DND-41 (cell line): ENCODE data around the gene MDM2.
"Not testable (repeated sequence)": the region's sequence is repeated elsewhere in the genome, so short reads cannot be mapped to it uniquely, and the experiment has no call there.

ENCODE experiments used
- ATAC-seq: fragments of 200-7000 bp; cut with Tn5 transposase; 3 replicates; pipeline ENCODE4 v1.9.1; 2021; ENCODE audit warnings: low read depth; ENCODE audit not compliant: insufficient read depth
- DNase-seq: peaks from one replicate; pipeline ENCODE4 v3.0.0-alpha.2; 2020
- H2AFZ ChIP-seq: 2 replicates; pipeline ENCODE4 v1.6.0; 2012; ENCODE audit warnings: low read depth, low read length
- H3K27ac ChIP-seq: 2 replicates; pipeline ENCODE4 v1.5.1; 2012; ENCODE audit warnings: low read length, inconsistent platforms
- H3K27me3 ChIP-seq: fragments of 200-600 bp; sonication (generic); 2 replicates; pipeline ENCODE4 v1.6.0; 2012; ENCODE audit warnings: low read length, mild to moderate bottlenecking, inconsistent platforms; ENCODE audit not compliant: insufficient read depth, poor library complexity
- H3K36me3 ChIP-seq: 2 replicates; pipeline ENCODE4 v1.5.1; 2012; ENCODE audit warnings: low read length, inconsistent platforms; ENCODE audit not compliant: insufficient read depth
- H3K4me1 ChIP-seq: 2 replicates; pipeline ENCODE4 v1.5.1; 2012; ENCODE audit warnings: mild to moderate bottlenecking, low read length; ENCODE audit not compliant: insufficient read depth
- H3K4me2 ChIP-seq: 2 replicates; pipeline ENCODE4 v1.6.0; 2012; ENCODE audit warnings: mild to moderate bottlenecking, moderate library complexity, low read length, inconsistent platforms; ENCODE audit not compliant: insufficient read depth
- H3K4me3 ChIP-seq, 2 experiments: fragments of 200-600 bp in 1 of 2; shearing (Covaris generic) in 1 of 2; 2 replicates each; pipeline ENCODE4 v1.5.1; 2012 to 2016; ENCODE audit warnings: inconsistent platforms in 2 of 2, low read length in 2 of 2, mild to moderate bottlenecking in 2 of 2, low read depth in 1 of 2, moderate library complexity in 1 of 2
- H3K79me2 ChIP-seq: 2 replicates; pipeline ENCODE4 v1.6.0; 2012; ENCODE audit warnings: low read length, inconsistent platforms; ENCODE audit not compliant: insufficient read depth
- H3K9ac ChIP-seq: 2 replicates; pipeline ENCODE4 v1.6.0; 2012; ENCODE audit warnings: low read depth, mild to moderate bottlenecking, inconsistent platforms, low read length, moderate library complexity
- H3K9me3 ChIP-seq: 2 replicates; pipeline ENCODE4 v1.5.1; 2012; ENCODE audit warnings: low read length, moderate library complexity, mild to moderate bottlenecking, inconsistent platforms; ENCODE audit not compliant: insufficient read depth, severe bottlenecking
- H4K20me1 ChIP-seq: 2 replicates; pipeline ENCODE4 v1.6.0; 2012; ENCODE audit warnings: low read length; ENCODE audit not compliant: insufficient read depth
- CTCF ChIP-seq: IDR thresholded peaks from 2 replicates; pipeline ENCODE4 v1.5.1; 2012; ENCODE audit warnings: borderline replicate concordance, low read length, moderate library complexity, mild to moderate bottlenecking; ENCODE audit not compliant: poor library complexity, severe bottlenecking; ENCODE audit errors: extremely low read depth
- EZH2 ChIP-seq: IDR thresholded peaks from 3 replicates; pipeline ENCODE4 v1.6.1; 2012; ENCODE audit warnings: borderline replicate concordance, low read depth, mild to moderate bottlenecking, moderate library complexity, low read length, inconsistent platforms; ENCODE audit not compliant: severe bottlenecking

Gene MDM2

GRCh38 chr12:68839183-68840147 is 31.5 kb downstream of the MDM2 start:
- H3K27ac ChIP-seq: no peak overlapping the region
- H3K79me2 ChIP-seq: no peaks in the 10 kb centered on the region
- no peak for DNase-seq
- H2AFZ ChIP-seq: no peak overlapping the region
- no peaks in the 10 kb centered on the region for H3K4me1 ChIP-seq
- no peak overlapping the region for H3K4me2 ChIP-seq
- H4K20me1 ChIP-seq: peaks cover 16% of the 10 kb centered on the region; the same call in 1 of the 2 replicates
- ATAC-seq: no peak
- no peaks in the 10 kb centered on the region for H3K9me3 ChIP-seq
- peaks cover 93% of the 10 kb centered on the region for H3K36me3 ChIP-seq
- no peak for TF ChIP-seq CTCF
- no peak for TF ChIP-seq EZH2
- H3K27me3 ChIP-seq: no peaks in the 10 kb centered on the region
- no peak overlapping the region for H3K9ac ChIP-seq
- H3K4me3 ChIP-seq: no peak overlapping the region

DNA sequence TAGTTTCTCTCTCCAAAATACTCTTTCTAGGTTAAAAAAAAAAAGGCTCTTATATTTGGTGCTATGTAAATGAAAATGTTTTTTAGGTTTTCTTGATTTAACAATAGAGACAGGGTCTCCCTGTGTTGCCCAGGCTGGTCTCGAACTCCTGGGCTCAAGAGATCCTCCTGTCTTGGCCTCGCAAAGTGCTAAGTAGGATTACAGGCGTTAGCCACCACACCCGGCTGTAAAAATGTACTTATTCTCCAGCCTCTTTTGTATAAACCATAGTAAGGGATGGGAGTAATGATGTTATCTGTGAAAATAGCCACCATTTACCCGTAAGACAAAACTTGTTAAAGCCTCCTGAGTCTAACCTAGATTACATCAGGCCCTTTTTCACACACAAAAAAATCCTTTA is 33.2 kb downstream of the MDM2 start:
- not testable (repeated sequence) for H3K9ac ChIP-seq, H3K9me3 ChIP-seq, DNase-seq, H3K4me3 ChIP-seq, H3K4me1 ChIP-seq, H3K79me2 ChIP-seq, H3K27me3 ChIP-seq, ATAC-seq, H3K4me2 ChIP-seq, H3K27ac ChIP-seq, H2AFZ ChIP-seq
- H3K36me3 ChIP-seq: peaks cover 80% of the 10 kb centered on the region
- H4K20me1 ChIP-seq: peaks cover 16% of the 10 kb centered on the region; the same call in 1 of the 2 replicates

- Histone ChIP-seq H3K27ac (no peak overlapping the region), H2AFZ (no peak overlapping the region), H4K20me1 (peaks cover 16% of the 10 kb centered on the region; the same call in 1 of the 2 replicates), H3K9me3 (no peaks in the 10 kb centered on the region), H3K27me3 (no peaks in the 10 kb centered on the region), H3K36me3 (peaks cover 74% of the 10 kb centered on the region), H3K4me2 (no peak overlapping the region), H3K79me2 (no peaks in the 10 kb centered on the region), H3K4me3 (no peak overlapping the region), H3K4me1 (no peaks in the 10 kb centered on the region), H3K9ac (no peak overlapping the region)
- TF ChIP-seq EZH2 (no peak), CTCF (no peak)
- ATAC-seq: no peak
- DNase-seq: no peak
Observed at GRCh38 chr12:68841717-68842116, 33.7 kb downstream of the MDM2 start.

DNA sequence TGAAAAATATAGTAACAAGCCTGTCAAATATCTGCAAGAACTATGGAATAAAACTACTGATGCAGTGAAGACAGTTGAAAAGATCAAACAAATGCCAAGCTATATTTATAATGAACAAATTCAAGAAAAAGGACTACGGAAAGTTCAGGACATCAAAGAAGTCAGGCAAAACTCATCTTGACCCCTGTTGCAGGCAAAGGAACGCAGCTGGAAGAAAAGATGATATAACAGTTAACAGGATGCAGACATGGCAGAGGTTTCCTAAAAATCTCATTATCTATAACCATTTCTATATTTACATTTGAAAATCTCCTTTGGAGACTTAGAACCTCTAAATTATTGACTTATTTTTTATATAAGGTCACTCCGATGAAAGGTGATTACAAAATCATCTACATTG is 34.1 kb downstream of the MDM2 start:
- no peak for ATAC-seq
- peaks cover 70% of the 10 kb centered on the region for H3K36me3 ChIP-seq
- H3K79me2 ChIP-seq: no peaks in the 10 kb centered on the region
- no peak overlapping the region for H2AFZ ChIP-seq
- no peak overlapping the region for H3K4me3 ChIP-seq
- no peak overlapping the region for H3K27ac ChIP-seq
- H3K9me3 ChIP-seq: no peaks in the 10 kb centered on the region
- DNase-seq: no peak
- H4K20me1 ChIP-seq: peaks cover 16% of the 10 kb centered on the region; the same call in 1 of the 2 replicates
- no peaks in the 10 kb centered on the region for H3K4me1 ChIP-seq
- no peak overlapping the region for H3K9ac ChIP-seq
- no peak overlapping the region for H3K4me2 ChIP-seq
- H3K27me3 ChIP-seq: no peaks in the 10 kb centered on the region
- TF ChIP-seq EZH2: no peak
- no peak for TF ChIP-seq CTCF
